HUDEP-2 (cell line): ENCODE data around the gene TMEM176A.
"Not testable (repeated sequence)": the region's sequence is repeated elsewhere in the genome, so short reads cannot be mapped to it uniquely, and the experiment has no call there.

Experiments
- DNase-seq, 76 experiments: peaks; one replicate each; lab custom pipeline; 2025; ENCODE audit not compliant: unreplicated experiment in 76 of 76; lab: John Stamatoyannopoulos, UW

TMEM176A gene

DNA sequence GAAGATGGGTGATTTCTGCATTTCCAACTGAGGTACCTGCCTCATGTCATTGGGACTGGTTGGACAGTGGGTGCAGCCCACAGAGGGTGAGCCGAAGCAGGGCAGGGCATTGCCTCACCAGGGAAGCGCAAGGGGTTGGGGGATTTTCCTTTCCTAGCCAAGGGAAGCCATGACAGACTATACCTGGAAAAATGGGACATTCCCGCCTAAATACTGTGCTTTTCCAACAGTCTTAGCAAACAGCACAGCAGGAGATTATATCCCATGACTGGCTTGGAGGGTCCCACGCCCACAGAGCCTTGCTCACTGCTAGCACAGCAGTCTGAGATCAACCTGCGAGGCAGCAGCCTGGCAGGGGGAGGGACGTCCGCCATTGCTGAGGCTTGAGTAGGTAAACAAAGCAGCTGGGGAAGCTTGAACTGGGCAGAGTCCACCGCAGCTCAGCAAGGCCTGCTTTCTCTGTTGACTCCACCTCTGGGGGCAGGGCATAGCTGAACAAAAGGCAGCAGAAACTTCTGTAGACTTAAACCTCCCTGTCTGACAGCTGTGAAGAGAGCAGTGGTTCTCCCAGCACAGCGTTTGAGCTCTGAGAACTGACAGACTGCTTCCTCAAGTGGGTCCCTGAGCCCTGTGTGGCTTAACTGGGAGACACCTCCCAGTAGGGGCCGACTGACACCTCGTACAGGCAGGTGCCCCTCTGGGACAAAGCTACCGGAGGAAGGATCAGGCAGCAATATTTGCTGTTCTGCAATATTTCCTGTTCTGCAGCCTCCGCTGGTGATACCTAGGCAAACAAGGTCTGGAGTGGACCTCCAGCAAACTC, 7.3 kb downstream of the TMEM176A start:
- not testable (repeated sequence) for DNase-seq

DNA sequence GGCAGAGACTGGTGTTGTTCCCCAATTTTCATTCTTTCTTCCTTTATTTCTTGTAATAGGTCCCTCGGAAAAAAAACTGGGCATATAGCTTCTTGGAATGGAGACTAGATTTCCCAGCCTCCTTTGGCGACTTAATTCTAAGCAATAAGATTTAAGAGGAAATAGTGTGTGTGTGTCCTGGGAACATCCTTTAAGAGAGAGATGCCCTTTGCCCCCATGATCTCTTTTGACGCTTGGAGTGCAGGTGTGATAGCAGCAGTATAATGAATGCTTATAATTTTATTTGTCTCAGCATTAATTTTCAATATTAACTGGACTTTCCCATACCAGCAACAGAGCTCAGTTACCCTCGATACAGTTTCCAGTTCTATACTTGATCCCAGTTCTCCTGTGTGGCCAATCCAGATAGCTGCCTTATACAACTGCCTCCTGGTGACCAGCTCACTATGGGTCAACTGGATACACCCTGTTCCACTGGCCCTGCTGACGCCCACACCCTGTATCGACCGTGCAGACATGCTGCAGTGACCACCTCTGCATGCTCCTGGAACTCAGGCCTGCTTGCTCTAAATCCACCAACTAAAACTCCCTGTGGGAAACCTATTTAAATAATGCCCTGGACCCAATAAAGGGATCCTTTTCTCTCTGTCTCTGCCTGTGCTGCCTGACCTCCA, 13.9 kb downstream of the TMEM176A start:
- no peak for DNase-seq

DNA sequence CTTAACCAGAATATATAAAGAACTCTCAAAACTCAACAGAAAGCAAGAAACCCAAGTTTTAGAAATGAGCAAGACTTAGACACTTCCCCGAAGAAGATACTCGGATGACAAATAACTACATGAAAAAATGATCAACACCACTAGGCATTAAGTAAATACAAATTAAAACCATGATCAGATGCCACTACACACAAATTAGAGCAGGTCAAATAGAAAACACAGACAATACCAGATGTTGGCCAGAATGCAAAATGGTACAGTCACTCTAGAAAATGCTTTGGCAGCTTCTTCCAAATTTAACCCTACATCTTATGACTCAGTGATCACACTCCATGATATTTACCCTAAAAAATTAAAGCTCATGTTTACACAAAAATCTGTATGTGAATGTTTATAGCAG, 18.4 kb downstream of the TMEM176A start:
- no peak for DNase-seq

DNA sequence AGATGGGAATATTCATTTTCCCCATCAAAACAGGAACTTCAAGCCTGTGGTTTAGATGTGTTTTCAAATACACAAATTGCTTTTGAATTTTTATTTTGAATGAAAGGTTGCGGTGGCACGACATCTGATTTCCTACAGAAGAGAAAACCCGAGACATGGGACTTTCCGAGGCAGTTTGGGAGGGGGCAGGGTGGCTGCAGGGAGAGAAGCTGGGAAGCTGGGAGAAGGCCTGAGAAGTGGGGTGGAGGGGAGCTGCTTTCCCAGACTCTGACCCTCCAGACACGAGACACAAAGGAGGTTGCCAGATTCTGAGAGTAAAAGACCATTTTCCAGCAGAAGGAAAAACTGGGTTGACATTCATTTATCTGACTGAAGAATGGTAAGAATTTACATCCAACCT, 19.6 kb downstream of the TMEM176A start:
- no peak for DNase-seq

DNA sequence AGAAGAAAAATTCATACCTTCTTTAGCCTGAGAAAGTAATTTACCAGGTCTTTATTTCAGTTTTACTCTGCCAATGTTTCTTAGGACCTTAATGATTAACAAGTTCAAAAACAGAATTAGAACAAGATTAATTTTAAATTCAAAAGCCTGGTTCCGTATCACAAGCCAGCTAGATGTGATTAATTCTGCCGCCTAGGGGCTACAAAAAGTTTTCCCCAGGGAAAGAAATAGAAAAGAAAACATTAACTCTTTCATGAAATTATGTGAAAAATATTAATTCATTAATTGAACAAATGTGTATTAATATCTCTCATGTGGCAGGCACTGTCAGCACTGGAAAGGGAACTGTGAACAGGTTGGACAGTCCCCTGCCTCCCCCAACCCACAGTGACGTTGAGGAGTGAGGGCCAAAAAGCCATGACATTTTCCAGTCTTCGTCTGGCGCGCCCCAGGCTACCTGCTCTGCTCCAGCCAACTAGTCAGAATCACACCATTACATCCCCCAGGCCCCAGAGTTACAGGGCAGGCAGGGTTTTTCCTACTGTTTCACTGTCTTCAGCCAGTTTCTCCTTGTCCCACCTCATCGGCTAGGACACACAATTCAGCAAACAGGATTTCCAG, 20.1 kb downstream of the TMEM176A start:
- no peak for DNase-seq

DNA sequence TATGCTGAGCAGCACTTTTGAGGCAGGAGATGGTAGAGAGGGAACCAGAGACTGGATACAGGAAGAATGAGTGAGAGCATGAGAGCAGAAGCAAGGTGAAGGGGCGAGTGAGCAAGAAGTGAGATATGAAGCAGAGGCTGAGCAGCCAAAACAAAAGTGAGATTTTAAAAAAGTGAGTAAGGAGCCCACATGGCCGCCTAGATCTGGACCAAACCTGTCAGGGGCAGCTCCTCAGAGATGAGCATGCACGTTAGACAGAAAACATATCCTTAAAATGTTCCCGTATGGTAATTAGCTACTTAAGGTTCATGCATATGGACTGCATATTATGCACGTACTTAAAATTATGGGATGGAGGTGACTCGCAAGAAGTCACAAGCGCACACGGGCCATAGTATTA, 22.5 kb downstream of the TMEM176A start:
- DNase-seq = no peak

DNA sequence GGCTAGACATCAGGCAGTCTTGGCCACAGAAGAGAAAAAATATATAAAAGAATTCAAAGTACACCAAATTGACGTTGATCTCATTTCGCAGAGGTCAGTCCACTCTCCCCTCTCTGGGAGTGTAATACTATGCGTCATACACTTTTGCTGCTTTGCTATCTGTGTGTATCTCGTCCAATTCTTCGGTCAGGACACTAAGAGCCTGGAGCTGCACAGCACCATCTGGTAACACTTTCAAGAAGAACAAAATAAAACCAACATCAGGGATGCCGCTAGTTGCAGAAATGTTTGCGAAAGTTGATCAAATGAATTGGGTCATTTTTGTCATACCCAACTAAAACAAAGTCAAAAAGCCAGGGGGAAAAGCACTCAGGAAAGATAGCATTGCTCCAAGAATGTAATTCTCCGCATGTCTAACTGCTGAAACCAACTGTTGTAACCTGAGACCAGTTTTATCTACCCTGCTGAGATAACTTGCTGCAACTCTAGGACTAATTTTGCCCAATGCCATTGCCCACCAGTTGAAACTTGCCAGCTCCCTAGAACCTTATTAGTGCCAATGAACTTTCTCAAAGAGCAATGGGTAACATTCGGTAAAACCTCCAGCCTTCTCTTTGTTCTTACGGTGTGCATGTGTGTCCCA, 23.0 kb downstream of the TMEM176A start:
- no peak for DNase-seq

DNA sequence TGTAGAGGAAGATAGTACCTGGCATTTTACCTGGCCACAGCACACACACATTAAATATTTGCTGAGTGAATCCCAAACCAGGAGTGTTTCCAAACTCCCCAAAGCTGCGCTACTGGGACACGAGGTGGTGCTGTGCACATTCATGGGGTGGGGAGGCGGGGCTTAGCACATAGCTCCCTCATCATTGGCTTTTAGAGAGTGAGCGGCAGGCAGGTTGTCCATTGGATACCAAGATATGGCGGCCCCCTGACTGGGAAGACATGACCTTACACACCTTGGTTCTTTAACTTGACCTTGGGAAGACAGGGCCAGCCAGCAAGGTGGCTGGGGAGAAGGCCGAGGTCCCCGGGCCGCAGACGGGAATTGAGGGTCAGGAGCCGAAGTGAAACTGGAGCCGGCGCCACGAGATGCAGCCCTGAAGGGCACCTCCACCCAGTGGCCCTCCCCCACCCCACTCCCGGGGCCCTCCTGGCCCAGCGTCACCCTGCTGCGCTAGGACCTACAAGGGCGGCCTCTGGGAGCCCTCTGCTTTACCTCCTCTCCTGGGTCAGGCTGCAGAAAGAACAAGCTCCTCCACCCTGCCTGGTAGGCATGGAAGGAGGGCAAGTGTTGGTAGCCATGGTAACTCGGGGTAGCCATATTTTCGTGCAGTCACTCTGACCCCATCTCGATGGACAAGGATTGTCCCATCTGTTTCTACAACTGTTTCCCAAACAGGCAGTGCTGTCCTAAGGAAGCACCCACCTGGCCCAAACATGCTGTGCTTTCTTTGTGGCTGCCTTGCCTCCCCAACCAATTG, 24.0 kb downstream of the TMEM176A start:
- no peak for DNase-seq

DNA sequence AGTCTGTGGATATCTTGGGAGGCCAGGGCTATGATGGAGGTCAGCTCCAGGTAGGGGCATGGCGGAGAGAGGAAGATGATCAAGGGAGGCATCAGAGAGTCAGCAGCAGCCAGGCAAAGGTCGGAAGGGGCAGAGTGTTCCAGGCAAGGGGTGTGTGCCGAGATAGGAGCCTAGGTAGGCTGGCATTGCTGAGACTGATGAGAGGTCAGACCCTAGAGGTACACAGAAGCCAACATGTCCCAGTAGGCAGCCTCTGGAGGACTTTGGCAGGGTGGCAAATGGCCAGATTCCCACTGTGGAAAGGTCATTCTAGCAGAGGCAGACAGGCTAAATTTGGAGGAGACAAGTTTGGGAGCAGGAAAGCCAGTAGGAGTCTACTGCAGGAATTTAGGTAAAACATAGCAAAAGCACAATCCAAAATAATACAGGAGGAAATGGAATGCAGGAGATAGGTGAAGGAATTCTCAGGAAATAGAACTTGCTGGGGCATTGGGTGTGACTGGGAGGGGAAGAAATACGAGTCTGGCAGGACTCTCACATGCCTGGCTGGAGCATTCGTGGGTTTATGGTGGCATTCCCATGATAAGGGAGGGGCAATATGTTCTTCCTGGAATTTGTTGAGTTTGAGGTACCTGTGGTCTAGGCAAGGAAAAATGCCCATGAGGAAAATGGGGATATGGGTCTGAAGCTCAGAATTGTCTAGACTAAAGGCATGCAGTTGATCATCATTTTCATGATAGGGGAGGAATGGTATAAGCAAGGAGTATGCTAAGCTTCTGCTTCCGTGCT, 25.7 kb downstream of the TMEM176A start:
- no peak for DNase-seq

DNA sequence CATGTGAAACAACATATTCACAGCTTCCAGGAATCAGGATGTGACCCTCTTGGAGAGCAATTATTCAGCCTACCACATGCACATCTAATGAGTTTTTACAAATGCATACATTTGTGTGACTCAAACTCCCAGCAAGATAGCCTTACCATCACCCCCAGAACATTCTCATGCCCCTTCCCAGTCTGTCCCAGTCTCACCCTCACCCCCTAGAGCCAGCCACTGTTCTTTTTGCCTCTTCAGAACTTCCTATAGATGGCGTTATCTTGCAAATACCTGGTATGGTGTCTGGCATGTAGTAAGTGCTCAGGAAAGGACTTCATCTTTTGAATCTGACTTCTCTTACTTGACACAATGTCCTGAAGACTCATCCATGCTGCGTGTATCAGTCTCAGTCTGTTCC, 27.8 kb downstream of the TMEM176A start:
- no peak for DNase-seq

DNA sequence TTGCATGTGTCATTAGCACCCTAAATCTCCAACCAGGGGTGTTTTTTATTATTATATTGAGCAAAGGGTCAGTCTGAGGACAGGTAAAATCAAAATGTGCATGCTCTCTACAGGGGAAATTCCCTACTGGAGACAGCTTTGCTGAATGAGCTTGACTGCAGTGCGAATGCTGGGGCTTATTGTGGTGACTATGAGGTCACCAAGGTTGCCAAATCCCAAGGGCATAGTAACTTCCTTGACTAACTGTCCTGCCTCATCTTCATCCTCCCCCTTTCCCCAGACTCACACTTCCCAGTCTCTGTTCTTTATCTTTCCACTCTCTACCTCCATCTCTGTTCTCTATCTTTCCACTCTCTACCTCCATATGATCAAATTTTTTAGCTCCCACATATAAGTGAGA, 28.9 kb downstream of the TMEM176A start:
- no peak for DNase-seq

DNA sequence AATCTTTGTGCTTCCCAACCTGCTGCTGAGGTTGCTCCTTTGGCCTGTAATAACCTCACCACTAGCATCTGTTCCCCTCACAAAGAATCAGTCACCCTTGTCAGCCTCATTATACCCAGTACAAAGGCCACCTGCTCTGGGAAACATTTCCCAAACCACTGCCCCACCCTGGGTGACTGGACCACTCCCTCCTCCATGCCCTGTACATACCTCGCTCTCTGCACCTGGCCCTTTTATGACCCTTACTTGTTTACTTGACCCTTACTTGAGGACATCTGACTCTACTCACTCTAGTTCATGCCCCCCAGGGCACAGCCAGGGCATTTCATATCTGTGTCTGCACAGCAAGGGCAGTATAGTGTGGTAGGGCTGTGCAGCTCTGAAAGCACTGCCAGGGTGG, 30.4 kb downstream of the TMEM176A start:
- no peak for DNase-seq

DNA sequence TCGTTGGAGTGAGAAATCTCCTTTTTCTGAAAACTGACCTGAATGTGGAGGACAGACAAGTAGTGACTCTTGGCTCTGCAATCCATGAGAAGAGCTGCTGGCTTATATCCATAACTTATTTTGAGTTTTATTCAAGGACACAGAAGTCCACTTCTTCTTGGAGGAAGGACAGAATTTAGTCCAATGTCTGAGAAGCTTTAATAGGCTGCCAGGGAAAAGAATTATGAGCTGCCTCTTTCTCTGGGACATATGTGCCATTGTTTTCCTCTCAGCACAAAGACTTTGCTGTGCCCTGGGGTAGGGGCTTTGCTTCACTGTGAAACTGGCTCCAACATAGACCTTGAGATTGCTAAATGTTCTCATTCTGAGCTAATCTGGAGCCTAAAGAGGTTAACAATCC, 31.3 kb downstream of the TMEM176A start:
- DNase-seq = no peak

DNA sequence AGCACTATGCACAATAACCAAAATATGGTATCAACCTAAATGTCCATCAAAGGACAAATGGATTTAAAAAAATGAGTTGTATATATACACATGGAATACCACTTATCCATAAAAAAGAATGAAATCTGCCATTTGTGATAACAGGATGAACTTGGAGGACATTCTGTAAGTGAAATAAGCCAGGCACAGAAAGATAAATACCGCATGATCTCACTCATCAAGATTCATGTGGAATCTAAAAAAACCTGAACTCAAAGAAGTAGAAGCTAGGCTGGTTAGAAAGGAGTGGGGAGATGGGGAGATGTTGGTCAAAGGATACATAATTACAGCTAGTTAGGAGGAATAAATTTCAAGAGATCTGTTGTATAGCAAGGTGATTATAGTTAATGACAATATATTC, 34.5 kb downstream of the TMEM176A start:
- no peak for DNase-seq

DNA sequence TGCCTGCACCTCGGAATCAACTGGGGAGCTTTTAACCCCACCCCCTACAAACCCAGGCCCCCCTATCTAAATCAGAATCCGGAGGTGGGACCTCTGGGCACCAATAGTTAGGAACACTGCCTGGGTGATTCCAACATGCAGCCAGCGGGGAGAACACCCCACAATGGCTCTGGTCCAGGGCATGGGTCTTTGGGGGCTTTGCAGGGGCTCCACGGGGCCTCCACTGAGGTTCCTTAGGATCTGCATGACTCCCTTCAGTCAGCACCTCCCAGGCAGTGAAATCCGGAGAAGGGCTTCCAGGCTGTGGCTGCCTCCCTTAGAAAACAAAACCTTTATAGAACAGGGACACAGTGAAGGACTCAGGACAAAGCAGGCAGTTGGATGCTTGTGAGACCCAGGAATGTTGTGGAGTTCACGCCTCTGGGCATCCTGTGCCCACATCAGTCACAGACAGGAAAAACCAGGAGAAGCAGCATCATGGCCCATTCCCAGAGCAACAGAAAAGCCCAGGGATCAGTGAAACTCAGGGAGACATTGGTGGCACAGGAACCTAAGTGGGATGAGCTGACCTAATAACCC, 35.2 kb downstream of the TMEM176A start:
- no peak for DNase-seq

DNA sequence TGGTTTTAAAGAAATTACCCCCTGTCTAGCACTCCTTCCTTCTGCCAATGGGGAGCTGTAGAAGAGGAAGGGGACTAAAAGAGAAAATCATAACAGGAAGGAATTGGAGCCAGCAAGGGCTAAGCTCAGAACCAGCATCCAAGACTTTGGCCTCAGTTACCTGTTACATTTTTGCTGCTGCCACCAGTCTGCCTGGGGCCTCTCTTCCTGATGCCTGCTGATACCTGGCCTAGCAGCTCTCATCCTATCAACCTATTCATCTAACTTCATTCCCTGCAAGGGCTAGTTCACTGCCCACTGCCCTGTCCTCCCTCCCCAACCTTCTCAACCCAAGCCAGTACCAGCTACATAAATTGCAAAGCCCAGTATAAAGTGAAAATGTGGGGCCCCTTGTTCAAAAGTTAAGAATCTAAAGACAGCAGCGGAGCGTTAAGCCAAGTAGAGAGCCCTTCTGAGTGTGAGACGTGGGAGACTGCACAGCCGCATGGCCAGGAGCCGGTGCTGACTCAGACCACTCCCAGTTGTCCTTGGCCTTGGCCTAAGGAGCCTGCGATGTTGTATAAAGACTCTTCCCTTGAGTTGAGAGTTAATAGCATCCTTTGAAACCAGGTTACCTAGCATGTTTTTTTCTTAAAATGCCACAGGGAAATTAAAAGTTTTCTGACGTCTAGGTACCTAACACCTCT, 38.5 kb downstream of the TMEM176A start:
- DNase-seq = no peak

DNA sequence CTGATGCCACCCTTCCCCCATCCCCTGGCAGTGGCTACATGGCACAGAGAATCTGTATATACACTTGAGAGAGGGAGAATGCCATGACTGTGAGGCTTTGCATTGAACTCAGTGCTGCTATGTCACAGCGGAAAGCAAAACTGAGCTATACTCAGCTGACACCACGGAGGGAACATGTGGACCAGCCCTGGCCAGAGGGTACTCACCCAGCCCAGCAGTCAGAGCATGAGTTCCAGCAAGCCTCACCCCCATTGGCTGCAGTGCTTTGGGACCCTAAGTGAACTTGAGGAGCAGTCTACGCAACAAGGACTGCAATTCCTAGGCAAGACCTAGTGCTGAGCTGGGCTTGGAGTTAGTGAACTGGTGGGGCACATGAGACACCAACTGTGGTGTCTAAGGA, 41.4 kb downstream of the TMEM176A start:
- no peak for DNase-seq

DNA sequence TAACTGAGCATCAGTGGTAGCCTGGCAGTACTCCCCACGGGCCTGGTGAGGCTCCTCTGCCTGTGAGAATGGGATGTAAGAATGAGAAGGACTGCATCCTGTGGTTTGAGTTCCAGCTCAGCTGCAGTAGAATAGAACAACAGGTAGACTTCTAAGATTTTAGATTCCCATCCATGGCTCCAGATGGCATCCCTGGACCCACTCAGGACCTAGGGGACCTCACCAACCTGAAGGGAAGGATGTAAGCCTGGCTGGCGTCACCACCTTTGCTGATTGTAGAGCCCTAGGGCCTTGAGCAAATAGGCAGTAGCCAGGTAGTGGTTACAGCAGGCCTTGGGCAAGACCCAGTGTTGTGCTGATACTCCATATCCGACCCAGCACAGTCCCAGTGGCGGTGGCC, 42.1 kb downstream of the TMEM176A start:
- DNase-seq = no peak

DNA sequence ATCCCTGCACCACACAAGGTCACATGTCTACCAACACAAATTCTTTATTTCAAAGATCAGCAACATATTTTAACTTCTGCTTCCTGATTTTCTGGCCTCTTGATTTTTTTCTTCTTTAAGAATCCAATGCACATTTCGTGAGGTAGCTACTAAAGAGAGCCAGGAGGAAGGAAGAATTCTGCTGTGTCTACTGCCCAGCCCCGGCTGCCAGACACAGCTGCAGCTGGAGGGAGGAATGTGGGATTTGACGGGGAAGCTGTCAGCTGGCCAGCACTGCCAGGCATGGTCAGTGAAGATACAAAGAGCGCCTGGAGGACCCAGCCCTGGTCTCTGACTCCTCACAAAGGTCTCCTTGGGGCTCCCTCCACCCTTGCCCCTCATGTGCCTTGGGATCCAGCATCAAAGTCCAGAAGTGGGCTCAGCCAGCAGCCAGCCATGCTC, 44.9 kb downstream of the TMEM176A start:
- DNase-seq = no peak
